Measurements from ENCODE around the gene SCG5.
"Not testable (repeated sequence)": the region's sequence is repeated elsewhere in the genome, so short reads cannot be mapped to it uniquely, and the experiment has no call there.

SCG5 gene, protein sequence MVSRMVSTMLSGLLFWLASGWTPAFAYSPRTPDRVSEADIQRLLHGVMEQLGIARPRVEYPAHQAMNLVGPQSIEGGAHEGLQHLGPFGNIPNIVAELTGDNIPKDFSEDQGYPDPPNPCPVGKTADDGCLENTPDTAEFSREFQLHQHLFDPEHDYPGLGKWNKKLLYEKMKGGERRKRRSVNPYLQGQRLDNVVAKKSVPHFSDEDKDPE

DNA sequence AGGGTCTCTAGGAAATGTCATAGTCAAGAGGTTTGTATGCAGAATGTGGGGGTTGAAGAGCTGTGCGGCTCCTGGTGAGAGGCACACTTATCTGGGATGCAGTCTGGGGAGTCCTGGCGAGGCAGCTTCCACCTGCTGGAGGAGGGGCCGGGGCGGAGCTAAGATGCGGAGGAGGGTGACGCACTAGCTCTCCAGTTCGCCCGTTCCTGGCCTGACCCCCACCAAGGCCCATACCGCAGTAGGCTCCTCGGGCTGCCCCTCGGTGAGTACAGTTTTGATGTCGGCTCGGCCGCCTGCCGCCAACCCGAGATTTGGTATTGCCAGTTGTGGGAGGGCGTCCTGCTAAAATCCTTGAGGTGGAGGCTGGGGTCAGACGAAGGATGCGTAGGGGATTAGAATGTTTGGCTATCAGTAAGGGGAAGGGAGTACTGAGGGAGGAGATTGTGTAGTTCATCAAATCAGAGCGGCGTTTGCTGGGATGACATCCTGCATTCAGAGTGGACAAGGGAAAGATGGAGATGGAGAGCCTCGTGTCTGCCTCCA, at the start of gene SCG5:
SCG5 (plus strand) TSS at position 194 of the 543 bp plus-strand sequence. CDS start 1,883 bp downstream, outside the sequence.
- in situ Hi-C loops (cut with MboI; ENCODE audit: low sequenced_read_pairs), result no loop called here

DNA sequence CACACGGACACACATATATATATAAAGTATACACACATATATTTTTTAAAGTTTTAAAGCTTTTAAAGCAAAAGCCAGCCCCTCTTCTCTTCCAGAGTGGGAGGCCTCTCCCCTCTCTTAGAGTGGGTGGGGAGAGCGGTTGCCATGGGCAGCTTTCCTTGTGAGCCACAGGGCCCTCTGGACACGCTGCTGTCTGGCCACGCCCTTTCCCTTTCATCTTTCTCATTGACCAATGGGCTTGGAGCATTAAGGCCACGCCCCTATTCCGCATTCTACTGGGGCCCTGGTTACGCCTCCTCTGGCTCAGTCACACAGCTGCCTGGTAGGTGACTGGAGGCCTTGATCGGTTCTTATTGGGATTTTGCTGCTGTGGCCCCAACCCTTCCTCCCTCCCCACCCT, 48.4 kb upstream of the SCG5 start, which contains the start of gene GOLGA8N:
GOLGA8N (plus strand) TSS at position 306 of the 400 bp plus-strand sequence.
- in situ Hi-C loops (cut with MboI; ENCODE audit: low sequenced_read_pairs), result not testable (repeated sequence)

DNA sequence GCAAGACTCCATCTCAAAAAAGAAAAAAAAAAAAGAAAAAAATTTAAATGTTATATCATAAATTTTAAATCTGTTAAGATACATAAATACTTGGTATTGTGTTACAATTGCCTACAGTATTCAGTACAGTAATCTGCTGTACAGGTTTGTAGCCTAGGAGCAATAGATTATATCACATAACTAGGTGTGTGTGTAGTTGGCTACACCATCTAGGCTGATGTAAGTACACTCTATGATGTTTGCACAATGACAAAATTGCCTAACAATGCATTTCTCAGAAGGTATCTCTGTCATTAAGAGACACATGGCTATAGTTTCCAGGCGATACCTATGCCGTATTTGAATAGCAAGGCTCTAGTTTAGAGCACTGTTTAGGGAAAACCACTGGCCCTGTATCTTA, 32.0 kb upstream of the SCG5 start:
- in situ Hi-C loops (cut with MboI; ENCODE audit: low sequenced_read_pairs), result not testable (repeated sequence)

DNA sequence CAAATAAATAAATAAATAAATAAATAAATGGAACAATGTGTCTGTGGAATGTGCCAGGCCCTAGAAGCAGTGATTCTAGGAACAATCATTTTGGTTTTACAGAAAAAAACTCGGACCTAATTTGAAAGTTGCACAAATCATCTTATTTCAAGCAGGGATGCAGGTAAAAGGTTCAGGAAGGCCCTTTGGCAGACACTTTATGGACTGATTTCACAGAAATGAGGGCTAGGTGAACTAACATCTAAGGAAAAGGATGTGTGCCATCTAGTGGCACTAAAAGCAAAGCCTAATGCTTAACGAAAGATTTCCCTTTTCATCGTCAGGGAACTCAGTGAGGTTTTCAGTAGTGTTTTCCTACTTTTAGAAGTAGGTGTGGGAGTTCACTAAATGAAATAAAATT, 30.8 kb upstream of the SCG5 start:
- in situ Hi-C loops (cut with MboI; ENCODE audit: low sequenced_read_pairs), result not testable (repeated sequence)

DNA sequence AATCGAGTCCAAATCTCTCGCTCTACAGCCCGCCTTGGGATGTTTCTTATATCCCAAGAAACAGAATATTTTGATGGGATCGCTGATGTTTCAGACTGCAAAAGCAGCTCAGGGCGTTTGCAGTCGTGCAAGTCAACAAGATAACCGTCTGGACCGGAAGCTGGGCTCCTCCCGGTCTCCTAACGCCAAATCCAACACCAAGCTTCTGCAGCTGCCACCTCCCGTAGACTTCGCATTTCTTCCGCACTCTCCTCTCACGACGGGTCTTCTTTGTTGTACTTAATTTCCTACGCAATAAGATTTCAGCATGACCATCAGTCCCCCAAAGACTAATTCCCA, 26.8 kb upstream of the SCG5 start:
- in situ Hi-C loops (cut with MboI; ENCODE audit: low sequenced_read_pairs), result not testable (repeated sequence)

DNA sequence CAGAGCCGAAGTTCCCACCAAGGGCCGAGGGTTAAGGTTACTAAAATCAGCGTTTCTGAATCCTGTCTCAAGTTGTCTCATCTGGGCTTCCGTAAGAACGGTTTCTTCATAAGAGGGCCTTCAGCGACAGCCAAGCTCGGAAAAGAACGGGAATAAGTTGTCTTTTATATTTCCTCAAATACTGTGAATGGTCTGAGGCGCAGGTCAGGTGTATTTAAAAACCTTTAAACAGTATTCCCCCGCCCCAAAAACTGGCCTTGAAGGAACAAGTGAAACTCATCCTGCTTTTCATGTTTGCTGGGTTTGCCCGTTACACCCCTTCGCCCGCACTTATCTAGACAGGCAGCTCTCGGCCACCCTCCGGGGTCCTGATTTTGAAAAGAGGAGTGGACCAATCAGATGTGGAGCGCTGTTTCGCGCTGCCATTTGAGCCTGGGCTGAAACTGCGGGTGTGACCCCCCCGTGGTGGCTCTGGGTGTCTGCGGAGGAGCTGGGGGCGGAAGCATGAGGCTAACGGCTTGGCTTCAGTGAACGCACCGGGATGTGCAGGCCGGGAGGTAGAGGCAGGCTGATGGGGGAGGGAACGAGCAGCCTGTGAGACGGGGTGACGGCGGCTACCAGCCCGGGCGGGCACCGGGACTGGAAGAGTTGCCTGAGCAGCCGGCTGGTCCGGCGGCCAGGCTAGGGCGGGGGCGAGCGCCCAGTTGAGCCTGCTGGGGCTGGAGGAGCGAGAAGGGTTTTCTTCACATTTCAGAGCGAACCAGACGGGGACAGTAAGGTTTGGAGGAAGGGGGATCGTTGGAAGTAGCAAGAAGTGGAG, 26.2 kb upstream of the SCG5 start, which contains the start of gene ARHGAP11A:
ARHGAP11A (plus strand) TSS at position 454 of the 820 bp plus-strand sequence. CDS start 708 bp downstream, outside the sequence.
- in situ Hi-C loops (cut with MboI; ENCODE audit: low sequenced_read_pairs), result not testable (repeated sequence)

DNA sequence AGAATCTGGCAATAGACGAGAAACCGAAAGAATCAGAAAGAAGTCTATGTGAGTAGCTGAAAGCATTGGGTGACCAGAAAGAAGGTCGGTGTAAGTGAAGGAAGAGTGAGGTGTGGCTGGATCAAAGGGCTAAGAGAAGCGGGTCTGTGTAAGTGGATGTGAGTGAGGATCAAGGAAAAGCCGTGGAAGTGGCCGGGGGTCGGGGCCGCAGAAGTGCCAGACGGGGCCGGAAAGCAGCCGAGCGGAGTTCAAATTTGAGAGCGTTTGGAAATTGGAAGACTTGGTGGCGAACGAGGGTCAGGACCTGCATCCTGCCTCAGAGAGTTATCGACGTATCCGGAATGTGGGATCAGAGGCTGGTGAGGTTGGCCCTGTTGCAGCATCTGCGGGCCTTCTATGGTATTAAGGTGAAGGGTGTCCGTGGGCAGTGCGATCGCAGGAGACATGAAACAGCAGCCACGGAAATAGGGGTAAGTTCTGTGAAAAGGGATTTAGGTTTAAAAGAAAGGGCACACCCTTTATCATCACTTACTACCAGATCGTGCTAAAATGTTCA, 25.6 kb upstream of the SCG5 start:
- in situ Hi-C loops (cut with MboI; ENCODE audit: low sequenced_read_pairs), result not testable (repeated sequence)

DNA sequence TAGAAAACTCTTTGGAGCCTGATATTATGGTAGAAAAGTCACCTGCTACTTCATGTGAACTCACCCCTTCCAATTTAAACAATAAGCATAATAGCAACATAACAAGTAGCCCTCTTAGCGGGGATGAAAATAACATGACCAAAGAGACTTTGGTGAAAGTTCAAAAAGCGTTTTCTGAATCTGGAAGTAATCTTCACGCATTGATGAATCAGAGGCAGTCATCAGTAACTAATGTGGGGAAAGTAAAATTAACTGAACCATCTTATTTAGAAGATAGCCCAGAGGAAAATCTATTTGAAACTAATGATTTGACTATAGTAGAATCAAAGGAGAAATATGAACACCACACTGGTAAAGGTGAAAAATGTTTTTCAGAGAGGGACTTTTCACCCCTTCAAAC, 5.1 kb upstream of the SCG5 start:
- in situ Hi-C loops (cut with MboI; ENCODE audit: low sequenced_read_pairs), result no loop called here

DNA sequence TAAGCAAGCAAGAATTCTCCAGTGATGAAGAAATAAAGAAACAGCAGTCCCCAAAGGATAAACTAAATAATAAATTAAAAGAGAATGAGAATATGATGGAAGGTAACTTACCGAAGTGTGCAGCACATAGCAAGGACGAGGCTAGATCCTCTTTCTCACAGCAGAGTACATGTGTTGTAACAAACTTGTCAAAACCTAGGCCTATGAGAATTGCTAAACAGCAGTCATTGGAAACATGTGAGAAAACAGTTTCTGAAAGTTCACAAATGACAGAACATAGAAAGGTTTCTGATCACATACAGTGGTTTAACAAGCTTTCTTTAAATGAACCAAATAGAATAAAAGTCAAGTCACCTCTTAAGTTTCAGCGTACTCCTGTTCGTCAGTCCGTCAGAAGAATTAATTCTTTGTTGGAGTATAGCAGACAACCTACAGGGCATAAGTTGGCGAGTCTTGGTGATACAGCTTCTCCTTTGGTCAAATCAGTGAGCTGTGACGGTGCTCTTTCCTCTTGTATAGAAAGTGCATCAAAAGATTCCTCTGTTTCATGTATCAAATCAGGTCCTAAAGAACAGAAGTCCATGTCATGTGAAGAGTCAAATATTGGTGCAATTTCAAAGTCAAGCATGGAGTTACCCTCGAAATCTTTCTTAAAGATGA, 4.5 kb upstream of the SCG5 start:
- in situ Hi-C loops (cut with MboI; ENCODE audit: low sequenced_read_pairs), result no loop called here

DNA sequence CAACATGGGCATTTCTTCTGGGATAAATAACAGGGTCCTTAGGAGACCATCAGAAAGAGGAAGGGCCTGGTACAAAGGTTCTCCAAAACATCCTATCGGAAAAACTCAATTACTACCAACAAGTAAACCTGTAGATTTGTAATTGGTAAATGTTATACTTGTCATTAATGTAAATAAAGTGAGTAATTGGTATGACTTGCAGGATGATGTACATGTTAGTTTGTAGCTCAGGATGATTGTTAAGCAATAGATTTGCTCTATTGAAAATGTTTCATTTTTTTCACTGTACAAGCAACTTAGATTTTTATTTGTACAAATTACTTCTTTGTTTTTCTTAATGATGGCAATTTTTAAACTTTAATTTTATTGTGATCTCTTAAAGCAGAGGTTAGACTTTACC, 3.8 kb upstream of the SCG5 start:
- in situ Hi-C loops (cut with MboI; ENCODE audit: low sequenced_read_pairs), result no loop called here

DNA sequence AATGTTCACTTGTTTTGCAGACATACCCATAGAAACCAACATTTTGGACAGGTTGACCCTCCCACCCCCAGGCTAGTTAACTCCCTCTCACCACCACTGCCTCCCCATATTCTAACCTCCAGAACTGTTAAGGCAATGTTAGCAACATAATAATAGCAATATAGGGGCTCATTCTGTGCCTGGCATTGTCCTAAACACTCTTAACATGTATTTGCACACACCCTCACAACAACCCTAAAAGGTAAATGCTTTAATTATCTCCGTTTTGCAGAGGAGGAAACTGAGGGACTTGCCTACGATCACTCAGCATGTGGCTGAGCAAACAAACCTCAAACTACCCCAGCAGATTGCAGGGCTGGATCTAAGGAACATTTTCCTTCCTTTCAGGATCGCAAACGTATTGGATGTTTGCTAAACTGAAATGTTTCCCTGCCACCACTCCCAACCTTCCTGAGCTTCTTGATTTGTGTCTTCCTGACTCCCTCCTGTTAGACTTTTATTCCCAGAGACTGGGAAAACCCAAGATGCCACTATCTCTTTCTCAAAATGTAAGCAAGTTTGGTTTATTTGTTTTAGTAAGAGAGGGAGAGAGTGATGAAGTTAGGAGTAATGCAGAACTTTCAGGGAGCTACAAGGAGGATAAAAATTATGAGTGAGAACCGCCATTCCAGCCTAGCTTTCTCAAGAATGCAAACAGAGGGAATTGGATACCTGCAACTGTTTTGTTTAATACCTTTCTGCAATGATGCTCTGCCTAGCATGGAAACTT, 1.3 kb downstream of the SCG5 start:
- in situ Hi-C loops (cut with MboI; ENCODE audit: low sequenced_read_pairs), result no loop called here

DNA sequence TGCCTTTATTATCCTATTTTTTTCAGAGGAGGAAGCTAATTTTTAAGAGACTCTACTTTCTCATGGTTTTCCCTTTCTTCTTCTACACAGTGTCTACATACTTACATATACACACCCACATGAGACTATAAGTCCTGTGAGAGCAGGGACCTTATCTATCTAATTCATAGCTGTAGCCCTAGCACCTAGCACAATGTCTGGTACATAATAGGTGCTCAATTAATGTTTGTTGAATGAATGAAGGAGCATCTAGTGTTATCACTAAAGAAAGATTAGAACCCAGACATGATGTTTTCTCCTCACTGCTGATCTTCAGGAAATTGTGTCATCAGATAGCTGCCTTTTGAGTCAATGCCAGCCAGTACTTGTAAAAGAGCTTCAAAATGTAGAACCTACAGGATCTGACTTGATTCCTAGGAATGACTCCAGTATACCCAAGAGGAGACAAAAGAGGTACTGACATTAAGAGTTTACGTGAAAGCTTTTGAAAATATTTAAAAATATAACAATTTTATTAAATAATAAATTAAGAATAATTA, 2.5 kb downstream of the SCG5 start:
- in situ Hi-C loops (cut with MboI; ENCODE audit: low sequenced_read_pairs), result no loop called here

DNA sequence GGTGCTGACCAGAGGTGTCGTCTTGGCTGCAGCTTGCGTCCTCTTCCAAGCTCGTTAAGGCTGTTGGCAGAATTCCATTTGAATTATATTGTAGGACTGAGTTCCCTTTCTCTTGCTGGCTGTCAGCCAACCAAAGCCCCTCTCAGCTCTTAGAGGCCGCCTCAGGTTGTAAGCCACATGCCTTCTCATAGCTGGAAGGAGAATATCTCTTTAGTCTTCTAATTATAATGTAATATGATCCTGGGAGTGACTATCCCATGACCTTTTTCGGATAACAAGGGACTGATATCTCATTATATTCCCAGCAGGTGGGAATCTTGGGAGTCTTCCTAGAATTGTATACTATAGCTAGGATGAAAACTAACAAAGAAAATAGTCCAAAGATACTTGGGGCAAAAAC, 4.8 kb downstream of the SCG5 start:
- in situ Hi-C loops (cut with MboI; ENCODE audit: low sequenced_read_pairs), result no loop called here

DNA sequence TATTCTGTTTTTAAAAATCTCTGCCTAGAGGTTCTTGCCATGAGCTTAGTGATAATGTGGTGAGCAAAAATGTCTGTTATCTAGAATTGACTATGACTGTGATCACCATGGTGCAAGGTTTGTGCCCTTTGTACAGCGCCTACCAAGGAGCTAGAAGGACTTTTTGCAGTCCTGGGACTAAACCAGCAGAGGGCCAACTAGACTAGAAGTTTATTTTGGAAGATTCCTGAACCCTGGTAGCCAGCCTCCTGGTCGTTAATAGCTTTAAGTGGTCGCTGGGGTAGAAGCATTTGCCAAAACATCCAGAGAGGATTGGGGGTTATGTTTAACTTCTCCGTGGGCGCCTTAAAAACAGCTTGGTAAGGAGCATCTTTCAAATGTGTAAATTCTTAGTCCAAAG, 7.8 kb downstream of the SCG5 start:
- in situ Hi-C loops (cut with MboI; ENCODE audit: low sequenced_read_pairs), result no loop called here

DNA sequence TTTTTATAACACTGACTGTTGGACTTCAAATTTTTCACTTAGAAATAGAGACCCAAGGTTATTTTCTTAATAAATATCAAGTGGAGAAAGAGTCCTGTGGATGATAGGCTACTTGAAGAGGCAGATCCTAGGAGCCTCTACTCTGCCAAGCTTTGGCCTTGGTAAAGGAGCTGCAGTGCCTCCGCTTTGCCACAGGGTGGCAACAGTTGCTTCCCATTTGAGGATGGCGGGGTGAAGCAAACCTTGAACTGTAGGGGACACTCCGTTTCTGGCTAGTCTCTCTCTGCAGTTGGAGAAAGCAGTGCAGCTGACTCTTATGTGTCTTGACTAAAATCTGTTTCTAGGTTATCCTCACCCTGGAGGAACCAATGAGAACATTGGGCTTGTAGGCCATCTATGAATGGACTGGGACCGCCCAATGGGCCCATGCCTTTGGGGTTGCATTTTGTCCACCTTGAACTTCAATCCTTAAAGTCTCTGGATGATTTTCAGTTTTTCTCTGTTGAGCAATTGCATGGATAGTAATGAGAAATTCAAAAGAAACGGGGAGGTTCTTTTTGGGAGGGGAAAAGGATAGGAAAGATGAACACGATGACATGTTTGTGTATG, 9.8 kb downstream of the SCG5 start:
- in situ Hi-C loops (cut with MboI; ENCODE audit: low sequenced_read_pairs), result loop anchor here (25.0 kb wide), 1 partner anchor 286 kb away; no protein-coding TSS in a partner anchor

DNA sequence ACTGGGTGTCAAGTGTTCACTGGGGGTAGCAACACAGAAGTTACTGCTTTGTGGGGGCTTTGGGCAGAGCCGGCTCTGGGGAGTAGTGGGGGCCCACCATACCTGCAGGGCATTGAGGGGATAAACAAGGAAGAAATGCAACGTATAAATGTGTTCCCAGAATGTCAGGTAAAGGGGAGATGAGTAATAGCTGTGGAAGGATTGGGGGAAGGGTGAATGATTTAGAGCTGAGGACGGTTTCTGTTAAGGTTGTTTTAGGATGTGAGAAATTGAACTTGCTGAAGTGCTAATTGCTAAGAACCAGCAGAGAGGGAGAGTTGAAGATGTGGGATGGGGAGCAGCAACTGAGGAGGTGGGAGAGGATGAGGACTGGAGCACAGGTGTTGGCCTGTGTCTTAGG, 10.7 kb downstream of the SCG5 start:
- in situ Hi-C loops (cut with MboI; ENCODE audit: low sequenced_read_pairs), result loop anchor here (25.0 kb wide), 1 partner anchor 285 kb away; no protein-coding TSS in a partner anchor

DNA sequence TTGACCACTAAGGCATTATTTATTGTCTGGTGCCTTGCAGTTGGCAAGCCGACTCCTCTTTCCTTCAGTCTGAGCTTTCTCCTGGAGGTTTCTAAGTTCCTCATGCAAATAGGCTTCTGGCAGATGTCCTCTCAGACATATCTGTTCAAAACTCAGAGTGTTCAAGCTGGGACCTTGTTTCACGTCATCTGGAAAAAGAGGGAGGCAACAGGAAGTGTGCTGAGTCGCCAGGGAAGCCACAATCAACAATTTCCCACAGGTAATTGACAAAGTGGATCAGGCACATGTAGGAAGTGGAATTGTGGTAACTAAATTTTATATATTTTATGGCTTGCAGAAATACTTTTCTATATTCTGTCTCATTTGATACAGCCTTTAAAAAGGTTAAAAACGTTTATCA, 14.6 kb downstream of the SCG5 start:
- in situ Hi-C loops (cut with MboI; ENCODE audit: low sequenced_read_pairs), result loop anchor here (25.0 kb wide), 1 partner anchor 281 kb away; no protein-coding TSS in a partner anchor

DNA sequence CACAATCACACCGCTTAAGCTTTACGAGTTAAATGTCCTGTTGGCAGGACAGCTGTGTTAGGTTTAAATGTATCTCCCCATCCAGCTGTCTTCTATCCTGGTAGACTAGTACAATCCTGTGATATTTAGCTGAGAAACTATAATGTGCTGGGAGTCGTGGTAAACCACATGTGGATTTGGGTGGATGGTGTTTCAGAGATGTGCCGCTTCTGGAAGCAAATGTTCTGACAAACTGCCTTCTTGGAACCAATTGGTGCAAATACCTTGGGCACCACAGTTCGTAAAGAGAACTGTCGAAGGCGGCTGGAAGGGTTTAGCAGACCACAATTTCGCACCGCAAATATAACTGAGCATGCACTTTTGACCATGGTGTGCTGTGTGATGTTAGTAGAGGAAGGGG, 15.0 kb downstream of the SCG5 start:
- in situ Hi-C loops (cut with MboI; ENCODE audit: low sequenced_read_pairs), result loop anchor here (25.0 kb wide), 1 partner anchor 281 kb away; no protein-coding TSS in a partner anchor

DNA sequence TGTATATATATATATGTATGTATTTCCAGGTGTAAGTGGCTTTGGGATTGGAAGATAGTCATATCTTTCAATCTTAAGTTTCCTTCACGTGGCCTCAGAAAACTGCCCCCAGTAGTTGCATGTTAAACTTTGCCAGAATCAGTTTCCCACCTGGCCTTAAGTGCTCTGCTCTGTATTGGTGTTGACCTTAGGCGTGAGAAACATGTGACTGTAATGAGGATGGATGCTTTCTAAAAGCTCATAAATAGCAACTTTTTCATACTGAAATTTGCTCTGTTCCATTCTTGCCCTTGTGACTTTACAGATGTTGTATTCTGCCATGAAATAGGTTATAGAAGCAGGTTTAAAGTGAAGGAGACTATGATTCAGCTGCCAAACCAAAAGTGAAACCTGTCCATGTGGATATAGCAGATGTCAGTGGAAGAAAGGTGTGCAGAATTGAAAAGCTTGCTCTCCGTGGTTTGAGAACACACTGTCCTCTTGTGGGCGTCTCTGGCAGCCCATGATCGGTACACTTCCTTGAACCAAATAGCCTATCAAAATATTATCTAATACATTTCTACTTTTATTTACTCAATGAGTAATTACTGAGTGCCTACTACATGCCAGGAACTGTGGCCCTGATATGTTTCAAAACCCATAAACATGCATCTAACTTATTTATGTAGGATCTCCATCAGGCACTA, 15.8 kb downstream of the SCG5 start:
- in situ Hi-C loops (cut with MboI; ENCODE audit: low sequenced_read_pairs), result loop anchor here (25.0 kb wide), 1 partner anchor 280 kb away; no protein-coding TSS in a partner anchor

All from HL-60/S4 treated with phorbol 12-myristate 13-acetate at 8.2 ng/mL for 4 days and 3 days (cell line).